HG03469 (cell line): Measurements from ENCODE around the gene TEX44.
A peak's percentile ranks its signal among the peaks of the same experiment; 100 is the strongest.
"Not testable (repeated sequence)": the region's sequence is repeated elsewhere in the genome, so short reads cannot be mapped to it uniquely, and the experiment has no call there.

Experiments
- ATAC-seq: cut with Tn5 transposase; IDR thresholded peaks from one replicate; pipeline ENCODE4 v1.9.1; 2021; ENCODE audit warnings: mild to moderate bottlenecking, moderate library complexity, moderate number of reproducible peaks; ENCODE audit not compliant: unreplicated experiment

Gene TEX44

DNA sequence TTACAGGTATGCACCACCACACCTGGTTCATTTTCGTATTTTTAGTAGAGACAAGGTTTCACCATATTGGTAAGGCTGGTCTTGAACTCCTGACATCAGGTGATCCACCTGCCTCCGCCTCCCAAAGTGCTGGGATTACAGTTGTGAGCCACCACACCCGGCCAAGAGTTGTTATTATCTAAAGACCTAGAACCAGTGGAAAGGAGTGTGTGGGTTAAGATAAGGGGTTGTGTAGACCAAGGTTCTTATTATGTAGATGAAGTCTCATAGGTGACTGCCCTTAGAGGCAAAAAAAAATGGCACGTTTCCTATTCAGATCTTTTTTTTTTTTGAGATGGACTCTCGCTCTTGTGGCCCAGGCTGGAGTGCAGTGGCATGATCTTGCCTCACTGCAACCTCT lies 21.7 kb upstream of the TEX44 start:
- not testable (repeated sequence) for ATAC-seq

GRCh38 chr2:231571661-231572191 lies 20.9 kb upstream of the TEX44 start:
- ATAC-seq = no peak

DNA sequence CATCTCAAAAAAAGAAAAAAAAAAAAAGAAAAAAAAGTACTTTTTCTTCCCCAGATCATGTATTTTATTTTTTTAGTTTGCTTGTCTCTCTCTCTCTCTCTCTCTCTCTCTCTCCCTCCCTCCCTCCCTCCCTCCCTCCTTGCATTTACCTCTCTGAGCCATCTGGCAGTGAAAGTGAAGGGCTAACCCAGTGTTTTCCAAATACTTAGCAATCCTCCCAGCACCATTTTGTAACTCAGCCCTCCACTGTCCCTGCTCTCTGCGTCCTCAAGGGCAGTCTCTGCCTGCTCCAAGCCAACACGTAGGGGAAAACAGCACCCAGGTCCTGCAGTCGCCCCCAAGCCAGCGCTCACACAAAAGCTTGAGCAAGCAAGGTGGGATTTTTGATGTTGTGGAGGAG lies 19.6 kb upstream of the TEX44 start:
- ATAC-seq = no peak

DNA sequence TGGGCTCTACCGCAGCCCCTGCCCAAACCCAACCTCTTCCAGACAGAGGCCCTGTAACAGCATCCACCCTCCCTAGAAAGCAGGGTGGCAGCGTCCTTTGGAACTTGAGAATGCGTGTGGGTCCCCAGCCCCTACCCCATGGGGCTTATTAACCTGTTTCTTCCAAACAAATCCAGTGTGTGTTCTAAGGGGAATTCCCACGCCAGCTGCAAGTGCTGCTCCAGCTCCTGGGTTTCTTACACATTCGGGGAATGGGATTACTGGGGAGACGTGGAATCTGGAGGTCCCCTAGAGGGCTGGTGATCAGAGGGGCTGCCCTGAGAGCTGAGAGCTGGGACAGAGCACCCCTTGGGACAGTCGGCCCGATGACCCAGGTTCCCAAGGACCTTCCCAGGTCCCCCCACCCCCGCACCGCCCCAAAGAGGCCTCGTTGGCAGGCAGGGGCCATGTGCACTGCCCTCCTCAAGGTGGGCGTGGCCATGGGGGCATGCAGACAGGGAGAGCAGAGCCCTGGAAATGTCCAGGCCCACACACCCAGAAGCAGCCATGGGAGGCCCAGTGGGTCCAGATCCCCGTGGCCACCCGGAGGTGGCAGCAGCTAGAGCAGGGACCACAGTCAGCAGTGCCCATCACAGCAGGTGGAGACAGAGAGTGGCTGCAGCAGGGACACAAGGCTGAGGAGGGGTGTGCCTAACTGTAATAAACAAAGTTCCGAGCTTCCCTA lies 18.8 kb upstream of the TEX44 start:
- no peak for ATAC-seq

DNA sequence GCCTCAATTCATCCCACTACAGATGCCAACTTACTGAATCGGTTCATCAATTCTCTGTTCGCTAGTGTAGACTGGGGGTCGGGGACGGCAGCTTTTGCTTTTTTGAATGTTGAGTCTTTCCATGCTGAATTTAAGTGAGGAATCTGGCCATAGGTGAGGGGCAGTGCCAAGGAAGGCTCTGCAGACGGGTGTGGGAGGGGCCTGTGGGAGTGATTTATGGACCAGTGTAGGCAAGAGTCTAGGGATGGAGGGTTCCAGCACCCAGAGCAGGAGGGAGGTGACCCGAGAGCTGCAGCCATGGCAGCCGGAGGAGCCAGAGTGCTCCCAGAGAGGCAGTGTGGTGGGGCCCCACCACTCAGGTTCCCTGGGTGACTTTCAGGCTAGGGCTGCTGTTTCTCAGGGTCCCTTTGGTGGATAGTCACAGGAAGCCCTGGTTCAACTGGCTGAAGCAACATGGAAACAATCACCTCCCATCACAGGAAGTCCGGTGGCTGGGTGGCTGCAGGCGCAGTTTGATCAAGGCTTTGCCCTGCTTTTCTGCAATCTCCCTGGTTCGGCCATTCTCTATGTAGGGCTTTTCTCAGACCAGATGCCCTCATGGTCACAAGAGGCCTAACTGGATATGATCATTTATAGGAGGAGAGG lies 16.9 kb upstream of the TEX44 start:
- ATAC-seq = no peak

DNA sequence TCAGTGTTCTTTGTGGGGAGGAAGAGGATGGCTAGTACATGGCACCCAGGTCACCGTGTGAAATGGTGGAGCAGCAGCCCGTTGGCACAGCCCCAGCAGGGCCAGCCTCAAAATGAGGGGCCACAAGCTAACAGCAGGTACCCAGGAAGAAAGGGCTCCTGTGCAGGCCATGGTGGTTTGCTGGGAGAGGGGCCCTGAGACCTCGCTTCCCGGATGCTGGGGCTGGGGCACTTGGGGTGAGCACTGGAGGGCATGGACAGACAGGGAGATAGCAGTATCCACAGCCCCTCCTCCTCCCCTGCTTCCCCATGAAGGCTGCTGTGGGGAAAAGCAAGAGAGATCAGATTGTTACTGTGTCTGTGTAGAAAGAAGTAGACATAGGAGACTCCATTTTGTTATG lies 16.2 kb upstream of the TEX44 start:
- ATAC-seq = no peak

DNA sequence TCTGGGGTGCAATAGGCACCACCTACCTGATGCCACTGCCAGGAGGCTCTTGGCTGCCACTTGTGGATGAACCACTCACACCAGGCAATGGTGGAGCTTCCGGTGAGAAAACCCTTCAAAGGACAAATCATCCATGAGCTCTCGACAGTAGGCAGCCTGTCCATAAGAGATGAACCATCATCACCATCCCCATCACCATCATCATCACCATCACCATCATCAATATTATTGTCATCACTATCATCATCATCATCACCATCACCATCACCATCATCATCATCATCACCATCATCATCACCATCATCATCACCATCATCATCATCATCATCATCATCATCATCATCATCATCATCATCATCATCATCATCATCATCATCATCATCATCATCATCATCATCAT lies 14.0 kb upstream of the TEX44 start:
- ATAC-seq = not testable (repeated sequence)

GRCh38 chr2:231579560-231579959 lies 13.1 kb upstream of the TEX44 start:
- no peak for ATAC-seq

DNA sequence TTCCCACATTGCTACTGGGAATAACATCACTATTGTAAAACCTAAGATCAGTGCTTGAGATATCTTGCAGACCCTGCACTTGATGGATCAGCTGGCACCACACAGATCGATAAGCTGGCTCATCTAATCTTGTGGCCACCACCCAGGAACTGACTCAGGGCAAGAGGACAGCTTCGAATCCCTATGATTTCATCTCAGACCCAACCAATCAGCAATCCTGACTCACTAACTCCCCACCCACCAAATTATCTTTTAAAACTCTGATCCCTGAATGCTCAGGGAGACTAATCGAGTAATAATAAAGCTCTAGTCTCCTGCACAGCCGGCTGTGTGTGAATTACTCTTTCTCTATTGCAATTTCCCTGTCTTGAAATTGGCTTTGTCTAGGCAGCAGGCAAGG lies 11.3 kb upstream of the TEX44 start:
- ATAC-seq = no peak

DNA sequence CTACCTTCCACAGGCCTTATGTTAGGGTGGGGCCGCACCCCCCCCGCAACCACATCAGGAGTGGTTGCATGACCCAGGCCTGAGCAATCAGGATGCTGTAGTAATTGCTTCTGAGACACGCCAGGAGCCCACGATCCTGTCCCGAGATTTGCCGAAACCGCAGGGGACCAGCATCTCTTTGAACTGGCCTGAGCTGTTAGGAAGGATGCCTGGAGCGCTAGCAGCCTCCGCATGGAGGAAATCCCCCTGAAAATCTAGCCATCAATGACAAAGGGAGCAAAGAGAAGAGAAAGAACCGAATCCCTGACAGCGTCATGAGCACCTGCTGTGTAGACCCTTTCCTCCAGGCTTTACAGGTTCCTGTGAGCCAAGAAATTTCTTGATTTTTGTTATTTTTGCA lies 8.7 kb upstream of the TEX44 start:
- no peak for ATAC-seq

DNA sequence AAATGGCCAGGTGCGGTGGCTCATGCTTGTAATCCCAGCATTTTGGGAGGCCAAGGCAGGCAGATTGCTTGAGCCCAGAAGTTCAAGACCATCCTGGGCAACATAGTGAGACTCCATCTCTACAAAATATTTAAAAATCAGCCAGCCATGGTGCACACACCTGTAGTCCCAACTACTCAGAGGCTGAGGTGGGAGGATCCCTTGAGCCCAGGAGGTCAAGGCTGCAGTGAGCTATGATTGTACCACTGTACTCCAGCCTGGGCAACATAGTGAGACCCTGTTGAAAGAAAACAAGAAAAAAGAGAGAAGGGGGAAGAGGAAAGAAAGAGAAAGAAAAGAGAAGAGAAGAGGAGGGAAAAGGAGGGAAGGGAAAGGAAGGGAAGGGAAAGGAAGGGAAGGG lies 4.9 kb upstream of the TEX44 start:
- not testable (repeated sequence) for ATAC-seq

DNA sequence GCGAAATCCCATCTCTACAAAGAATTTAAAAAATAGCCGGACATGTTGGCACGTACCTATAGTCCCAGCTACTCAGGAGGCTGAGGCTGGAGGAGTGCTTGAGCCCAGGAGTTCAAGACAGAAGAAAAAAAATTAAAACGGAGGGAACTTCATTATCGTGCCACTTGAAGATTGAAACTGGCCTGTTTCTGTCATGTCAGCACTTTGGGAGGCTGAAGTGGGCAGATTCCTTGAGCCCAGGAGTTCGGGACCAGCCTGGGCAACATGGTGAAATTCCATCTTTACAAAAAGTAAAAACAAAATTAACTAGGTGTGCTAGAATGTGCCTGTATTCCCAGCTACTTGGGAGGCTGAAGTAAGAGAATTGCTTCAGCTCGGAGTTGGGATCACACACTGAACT lies 3.0 kb upstream of the TEX44 start:
- ATAC-seq = no peak

GRCh38 chr2:231590614-231591013 lies 2.0 kb upstream of the TEX44 start:
- ATAC-seq = no peak

- no peak for ATAC-seq
These were observed 1.0 kb downstream of the TEX44 start for GRCh38 chr2:231593666-231594065.

DNA sequence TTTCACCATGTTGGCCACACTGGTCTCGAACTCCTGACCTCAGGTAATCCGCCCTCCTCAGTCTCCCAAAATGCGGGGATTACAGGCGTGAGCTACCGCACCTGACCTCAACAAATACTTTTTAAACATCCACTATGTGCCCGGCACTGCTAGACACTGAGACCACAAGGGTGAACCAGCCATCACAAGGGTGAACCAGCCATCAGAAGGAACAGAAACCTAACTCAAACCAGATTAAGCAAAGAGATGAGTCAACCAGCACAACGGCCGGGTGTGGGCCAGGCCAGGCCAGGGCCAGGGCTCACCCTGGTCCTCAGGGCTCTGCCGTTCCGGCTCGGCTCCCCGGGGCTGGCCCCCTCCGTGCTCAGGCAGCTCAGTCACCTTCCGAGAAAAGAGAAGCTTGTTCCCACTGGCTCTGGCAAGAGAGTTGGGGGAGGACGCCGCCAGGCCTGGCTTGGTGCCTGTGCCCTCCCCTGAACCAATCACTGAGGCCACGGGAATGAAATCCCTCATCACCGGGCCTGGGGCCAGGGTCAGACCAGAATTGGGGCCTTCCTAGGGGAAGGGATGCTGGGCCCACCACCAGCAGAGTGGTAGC lies 4.4 kb downstream of the TEX44 start:
- ATAC-seq = peak; percentile 48

DNA sequence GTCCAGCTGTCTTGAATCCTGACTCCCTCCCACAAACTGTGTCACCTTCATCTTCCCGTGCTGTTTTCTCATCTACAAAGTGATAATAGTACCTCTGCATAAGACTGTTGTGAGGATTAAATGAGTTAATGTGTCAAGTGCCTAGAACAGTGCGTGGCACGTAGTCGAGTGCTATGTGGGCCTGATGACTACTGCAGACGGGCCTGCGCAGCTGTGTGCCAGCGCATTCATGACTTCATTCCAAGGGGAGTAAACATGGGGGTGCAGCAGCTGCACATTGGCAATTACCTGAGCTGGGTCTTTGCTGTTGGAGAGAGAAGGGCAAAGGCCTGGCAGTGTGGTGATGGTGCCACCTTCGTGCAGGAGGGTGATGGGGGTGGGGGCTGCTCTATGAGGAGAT lies 5.0 kb downstream of the TEX44 start:
- no peak for ATAC-seq

- no peak for ATAC-seq
These were observed 8.1 kb downstream of the TEX44 start for GRCh38 chr2:231600619-231601355.

GRCh38 chr2:231601356-231602229 lies 8.9 kb downstream of the TEX44 start:
- no peak for ATAC-seq

- no peak for ATAC-seq
These were observed 10.3 kb downstream of the TEX44 start for GRCh38 chr2:231602859-231603467.

- ATAC-seq = peak; percentile 15
These were observed 11.5 kb downstream of the TEX44 start for GRCh38 chr2:231604101-231604684.
